HG03139 (cell line): ENCODE results near the gene CTSD.

Experiments
- ATAC-seq: cut with Tn5 transposase; IDR thresholded peaks from one replicate; pipeline ENCODE4 v1.9.1; 2021; ENCODE audit not compliant: unreplicated experiment

Gene CTSD

GRCh38 chr11:1745701-1746320 lies 17.9 kb downstream of the CTSD start:
- no peak for ATAC-seq

- no peak for ATAC-seq
Observed at GRCh38 chr11:1744891-1745700, 18.6 kb downstream of the CTSD start.

- no peak for ATAC-seq
Observed at GRCh38 chr11:1744137-1744886, 19.4 kb downstream of the CTSD start.

DNA sequence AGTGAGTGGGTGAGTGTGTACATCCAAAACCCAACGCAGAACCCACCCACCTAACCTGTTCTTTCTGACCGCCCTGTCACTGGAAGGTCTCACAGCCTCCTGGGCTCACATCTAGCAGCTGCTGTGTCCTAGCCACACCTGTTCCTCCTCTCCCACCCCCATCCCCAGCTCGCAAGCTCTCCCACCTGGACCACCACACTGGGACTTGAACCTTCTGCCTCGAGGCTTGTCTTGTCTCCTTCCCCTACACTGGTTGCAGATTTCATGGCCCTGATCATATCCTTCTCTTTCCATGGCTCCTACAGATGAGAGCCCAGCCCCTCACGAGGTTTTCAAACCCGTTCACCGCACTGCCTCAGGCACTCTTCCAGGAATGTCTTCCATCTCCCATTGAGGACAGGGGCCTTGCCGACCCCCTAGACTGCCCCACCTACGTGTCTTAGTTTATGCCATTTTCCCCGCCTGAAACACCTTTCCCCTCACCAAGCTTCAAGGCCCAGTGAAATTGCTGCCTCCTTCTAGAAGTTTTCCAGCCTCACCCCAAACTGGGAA lies 20.1 kb downstream of the CTSD start:
- no peak for ATAC-seq

DNA sequence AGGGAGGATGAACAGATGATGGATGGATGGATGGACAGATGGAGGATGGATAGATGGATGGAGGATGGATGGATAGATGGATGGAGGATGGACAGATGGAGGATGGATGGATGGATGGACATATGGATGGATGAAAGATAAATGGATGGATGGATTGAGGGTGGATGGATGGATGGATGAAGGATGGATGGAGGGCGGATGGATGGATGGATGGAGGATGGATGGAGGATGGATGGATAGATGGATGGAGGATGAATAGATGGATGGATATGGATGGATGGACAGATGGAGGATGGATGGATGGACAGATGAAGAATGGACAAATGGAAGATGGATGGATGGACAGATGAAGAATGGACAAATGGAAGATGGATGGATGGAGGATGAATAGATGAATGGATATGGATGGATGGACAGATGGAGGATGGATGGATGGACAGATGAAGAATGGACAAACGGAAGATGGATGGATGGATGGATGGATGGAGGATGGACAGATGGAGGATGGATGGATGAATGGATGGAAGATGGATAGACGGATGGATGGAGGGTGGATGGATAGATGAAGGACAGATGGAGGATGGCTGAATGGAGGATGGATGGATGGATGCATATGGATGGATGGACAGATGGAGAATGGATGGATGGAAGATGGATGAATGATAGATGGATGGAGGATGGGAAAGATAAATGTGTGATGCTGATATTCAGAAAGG lies 20.7 kb downstream of the CTSD start:
- ATAC-seq: no peak

GRCh38 chr11:1742371-1742770 lies 21.4 kb downstream of the CTSD start:
- no peak for ATAC-seq

DNA sequence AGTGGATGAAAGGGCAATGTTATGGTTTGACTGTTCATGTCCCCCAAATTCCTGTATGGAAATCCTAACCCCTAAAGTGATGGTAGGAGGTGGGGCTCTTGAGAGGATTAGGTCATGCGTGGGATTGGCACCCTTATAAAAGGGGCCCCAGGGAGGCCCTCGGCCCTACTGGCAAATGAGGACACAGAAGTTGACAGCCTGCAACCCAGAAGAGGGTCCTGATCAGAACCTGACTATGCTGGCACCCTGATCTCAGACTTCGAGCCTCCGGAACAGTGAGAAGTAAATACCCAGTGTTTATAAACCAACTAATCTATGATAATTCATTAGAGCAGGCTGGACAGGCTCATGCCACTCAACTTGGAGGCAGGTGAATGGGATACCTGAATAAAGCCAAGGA lies 22.0 kb downstream of the CTSD start:
- ATAC-seq: no peak

DNA sequence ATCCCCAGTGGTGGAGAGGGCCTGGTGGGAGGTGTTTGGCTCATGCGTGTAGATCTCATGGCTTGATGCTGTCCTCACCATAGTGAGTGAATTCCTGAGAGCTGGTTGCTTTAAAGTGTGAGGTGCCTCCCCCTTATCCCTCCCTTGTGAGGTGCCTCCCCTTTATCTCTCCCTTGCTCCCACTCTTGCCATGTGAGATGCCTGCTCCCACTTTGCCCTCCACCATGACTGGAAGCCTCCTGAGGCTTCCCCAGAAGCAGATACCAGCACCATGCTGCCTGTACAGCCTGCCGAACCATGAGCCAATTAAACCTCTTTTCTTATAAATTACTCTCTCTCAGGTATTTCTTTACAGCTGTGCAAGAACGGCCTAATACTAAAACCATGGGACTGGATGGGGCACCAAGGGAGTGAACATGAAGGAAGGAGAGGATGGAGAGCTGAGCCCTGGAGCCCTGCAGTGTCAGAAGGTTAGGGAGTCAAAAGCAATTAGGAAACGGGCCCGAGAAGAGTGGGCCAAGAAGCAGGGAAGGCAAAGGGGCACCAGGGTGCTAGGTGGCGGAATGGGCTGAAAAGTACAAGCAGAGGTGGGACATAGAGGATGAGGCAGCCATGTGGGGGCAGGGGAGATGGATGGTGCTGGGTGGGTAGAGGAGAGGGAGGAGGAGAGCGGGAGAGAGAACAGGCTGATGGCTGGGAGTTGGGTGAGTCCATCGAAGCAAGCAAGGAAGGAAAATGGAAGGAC lies 22.8 kb downstream of the CTSD start:
- ATAC-seq: no peak

GRCh38 chr11:1739576-1739975 lies 24.2 kb downstream of the CTSD start:
- no peak for ATAC-seq

GRCh38 chr11:1738380-1738779 lies 25.3 kb downstream of the CTSD start:
- ATAC-seq: no peak

DNA sequence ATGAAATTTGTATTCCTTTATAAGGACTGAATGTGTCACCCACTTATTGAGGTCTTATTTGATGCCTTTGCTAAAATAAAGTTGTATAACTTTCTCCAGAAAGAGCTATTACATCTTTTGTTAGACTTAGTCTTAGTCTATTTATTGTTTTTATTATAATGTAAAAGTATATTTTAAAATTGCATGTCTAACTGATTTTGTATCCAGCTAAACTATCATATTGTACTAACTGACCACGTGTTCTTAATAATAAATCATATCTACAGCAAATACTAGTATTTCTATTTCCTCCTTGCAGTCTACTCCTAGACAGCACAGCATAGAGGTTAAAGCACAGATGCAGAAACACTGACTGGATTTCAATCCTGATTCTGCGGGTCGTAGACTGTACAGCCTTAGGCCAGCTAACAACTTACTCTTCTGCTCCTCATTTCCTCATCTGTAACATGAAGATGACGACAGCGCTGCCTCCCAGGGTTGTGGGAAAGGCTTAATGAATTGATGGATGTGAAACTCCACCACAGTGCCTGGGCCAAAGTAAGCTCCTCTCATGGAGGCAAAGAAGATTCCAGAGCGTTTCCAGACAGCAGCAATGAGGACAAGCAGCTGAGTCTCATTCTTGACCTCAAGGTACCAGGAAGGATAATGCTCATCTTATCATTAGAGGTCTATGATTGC lies 26.5 kb downstream of the CTSD start:
- ATAC-seq: no peak

- ATAC-seq: no peak
Observed at GRCh38 chr11:1736447-1736992, 27.2 kb downstream of the CTSD start.

GRCh38 chr11:1735271-1735670 lies 28.5 kb downstream of the CTSD start:
- no peak for ATAC-seq

- ATAC-seq: no peak
Observed at GRCh38 chr11:1734641-1735081, 29.1 kb downstream of the CTSD start.

DNA sequence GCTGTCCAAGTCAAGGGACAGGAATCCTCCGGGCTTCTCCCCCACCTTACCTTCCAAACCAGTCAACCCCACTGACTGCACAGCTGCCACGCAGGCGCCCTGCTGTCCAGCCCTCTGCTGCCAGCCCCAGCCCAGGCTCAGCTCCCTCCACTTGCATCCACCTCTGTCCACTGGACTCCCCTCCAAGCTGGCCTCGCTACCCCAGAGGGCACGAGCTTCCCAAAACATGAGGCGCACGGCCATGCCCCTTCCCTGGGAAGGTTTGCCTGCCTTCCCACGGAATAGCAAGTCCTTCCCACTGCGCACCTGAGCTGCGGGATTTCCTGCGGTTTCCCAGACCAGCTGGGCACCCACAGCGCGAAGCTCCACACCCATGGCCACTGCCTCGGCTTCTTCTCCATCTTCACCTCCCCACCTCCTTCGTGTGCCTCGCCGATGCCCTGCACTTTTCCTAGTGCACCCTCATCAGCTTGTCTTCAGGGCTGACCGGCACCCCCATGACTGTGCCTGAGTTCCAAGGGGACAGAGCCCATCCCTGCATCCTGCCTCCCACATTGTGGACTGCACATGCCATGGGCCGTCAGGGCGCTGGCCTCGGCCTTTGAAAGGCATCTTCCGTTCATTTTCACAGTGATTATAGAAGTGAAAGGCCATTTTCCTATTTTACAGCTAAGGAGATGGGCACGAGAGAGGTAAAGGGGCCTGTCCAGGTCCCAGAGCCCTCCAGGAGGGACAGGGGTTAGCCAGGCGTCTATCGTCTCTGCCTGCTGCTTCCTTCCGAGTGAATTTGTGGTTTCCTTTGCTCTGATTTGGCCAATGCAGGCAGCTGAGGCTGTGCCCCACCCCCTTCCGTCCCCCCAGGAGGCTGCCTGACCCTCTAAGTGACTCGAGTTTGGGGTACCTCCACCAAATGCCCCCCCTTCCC lies 29.7 kb downstream of the CTSD start:
- ATAC-seq: no peak

DNA sequence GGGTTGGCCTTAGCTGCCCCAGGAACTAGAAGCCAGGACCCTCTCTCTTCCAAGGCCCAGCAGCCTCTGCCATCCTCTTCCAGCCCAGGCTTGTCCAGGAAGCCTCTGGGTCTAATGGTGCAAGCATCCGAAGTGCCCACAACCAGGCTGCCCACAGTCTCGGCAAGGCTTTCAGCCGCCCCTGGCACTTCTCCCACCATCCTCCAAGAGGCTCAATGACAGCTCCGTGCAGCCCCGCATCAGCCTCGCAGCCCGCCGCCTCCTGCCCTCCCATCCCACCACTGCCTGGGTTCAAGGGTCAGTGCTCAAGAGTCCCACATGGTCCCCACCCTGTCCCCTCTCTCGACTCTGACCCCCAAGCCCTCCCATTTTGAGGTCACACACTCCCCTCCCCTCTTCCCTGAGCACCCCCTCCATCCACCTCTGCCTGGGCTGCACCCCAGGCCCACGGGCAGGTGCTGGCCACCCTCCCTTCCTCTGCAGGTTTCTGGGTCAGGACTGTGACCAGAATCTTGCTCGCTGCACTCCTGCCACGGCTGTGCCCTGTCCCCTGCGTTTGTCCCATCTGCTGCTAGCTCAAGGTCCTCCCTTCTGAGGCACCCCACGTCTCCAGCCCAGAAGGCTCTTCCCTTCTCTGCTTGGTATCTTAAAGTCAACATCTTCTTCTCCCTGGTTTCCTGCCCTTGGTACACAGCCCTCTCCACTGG lies 30.6 kb downstream of the CTSD start:
- no peak for ATAC-seq

DNA sequence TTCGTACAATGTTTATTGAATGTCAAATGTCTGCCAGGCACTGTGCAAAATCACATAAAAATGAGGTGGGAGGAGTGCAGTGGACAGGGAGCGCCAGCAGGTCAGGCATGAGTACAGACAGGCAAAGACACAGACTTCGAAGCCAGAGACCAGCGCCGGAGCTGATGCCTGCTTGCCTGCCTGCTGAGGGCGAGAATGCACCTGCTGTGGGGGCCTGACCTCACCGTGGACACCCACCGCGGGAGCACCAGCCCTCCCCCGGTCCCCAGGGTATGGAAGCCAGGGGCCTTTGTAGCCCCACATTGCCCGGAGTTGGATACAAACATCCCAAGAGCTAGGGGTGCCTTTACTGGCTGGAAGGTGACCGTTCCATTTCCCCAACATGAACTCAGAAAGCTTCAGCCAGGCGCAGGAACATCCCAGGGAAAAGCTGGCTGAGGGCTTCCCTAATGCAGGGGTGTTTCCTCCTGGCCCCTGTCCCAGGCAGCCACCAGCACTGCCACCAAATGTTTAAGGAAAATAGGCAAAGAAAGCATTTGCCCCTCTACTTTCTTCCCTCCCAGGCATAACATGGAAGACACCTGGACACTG lies 31.2 kb downstream of the CTSD start:
- no peak for ATAC-seq
